ENCODE data around the gene CSF1R.
"Not testable (repeated sequence)": the region's sequence is repeated elsewhere in the genome, so short reads cannot be mapped to it uniquely, and the experiment has no call there.

CSF1R gene

DNA sequence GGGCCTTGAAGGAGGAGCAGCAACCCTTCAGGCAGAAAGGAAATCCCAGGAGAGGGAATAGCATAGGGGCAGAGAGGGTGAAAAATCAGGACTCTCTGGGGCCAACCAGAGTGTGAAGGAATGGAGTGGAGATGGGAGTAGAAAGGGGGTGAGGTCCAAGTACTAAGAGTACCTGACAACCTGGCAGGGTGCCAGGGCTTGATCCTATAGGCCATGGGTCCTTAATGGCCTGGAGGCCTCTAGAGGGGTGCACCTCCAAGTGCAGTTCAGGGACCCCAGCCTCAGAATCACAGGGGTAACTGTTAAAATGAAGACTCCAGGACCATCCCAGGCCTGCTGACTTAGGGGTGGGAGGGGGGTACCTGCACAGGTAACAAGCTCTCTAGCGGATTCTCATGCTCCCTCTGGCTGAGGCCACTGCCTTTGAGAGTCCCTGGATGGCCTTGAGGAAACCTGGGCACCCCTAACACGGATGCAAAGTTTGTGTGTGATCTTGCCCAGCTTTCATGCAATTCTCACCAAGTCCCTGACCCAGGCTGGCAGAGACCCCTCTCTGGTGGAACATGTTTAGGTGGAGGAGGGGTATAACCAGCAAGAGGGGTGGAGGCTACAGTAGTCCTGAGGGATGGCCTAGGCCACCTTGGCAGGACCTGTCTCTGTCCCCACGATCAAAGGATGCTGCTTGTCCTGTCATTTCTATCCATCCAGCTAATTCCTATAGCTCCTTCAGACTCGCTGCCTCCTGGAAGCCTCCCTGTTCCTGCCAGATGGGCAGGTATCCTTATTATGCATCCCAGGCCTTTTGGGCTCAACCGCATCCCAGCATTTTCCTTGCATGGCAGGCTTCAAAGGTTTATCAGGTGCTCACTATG, 17.6 kb upstream of the CSF1R start:
- no peak for DNase-seq (ENCODE audit: low read depth, low spot score)

DNA sequence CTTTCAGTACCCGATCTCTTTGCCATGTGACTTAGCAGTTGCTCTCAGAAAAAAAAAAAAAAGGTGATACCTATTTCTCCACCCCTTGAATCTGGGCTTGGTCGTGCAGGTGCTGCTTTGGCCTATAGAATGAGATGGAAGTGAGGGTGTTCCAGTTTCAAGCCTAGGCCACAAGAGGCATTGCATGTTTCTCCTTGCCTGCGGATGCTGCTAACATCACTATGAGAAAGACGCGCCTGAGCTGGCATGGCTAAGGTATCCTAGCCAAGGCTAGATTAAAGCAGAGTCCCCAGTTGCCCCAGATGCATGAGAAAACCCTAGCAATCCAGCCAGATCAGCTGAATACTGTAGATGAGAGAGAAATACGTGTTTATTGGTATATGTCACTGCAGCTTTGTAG, 14.7 kb upstream of the CSF1R start:
- no peak for DNase-seq (ENCODE audit: low read depth, low spot score)

DNA sequence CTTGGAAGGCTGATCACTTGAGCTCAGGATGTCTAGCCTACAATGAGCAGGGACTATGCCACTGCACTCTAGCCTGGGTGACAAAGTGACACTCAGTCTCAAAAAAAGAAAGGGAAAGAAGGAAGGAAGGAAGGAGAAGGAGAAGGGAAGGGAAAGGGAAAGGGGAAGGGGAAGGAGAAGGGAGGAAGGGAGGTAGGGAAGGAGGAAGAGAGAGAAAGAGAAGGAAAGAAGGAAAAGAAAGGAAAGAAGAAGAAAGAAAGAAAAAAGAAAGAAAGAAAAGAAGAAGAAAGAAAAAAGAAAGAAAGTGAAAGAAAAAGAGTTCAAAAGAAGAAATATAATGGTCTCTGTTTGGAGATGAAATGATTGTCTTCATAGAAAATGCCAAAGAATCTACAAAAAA, 10.8 kb upstream of the CSF1R start:
- no peak for DNase-seq (ENCODE audit: low read depth, low spot score)

DNA sequence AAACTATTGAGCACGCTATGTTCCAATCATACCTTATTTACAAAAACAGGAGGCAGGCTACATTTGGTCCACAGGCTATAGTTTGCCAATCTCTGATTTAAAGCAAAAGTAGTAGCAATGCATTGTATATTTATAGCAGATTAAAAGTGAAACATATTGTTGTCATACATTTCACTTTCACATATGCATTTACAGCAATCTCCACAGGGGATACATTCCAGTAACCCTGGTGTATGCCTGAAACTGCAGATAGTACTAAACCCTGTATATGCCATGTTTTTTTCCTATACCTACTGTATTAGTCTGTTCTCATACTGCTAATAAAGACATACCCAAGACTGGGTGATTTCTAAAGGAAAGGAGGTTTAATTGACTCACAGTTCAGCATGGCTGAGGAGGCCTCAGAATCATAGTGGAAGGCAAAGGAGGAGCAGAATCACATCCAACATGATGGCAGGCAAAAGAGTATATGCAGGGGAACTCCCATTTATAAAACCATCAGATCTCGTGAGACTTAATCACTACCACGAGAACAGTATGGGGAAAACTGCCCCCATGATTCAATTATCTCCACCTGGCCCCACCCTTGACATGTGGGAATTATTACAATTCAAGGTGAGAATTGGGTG, 5.9 kb upstream of the CSF1R start:
- DNase-seq (ENCODE audit: low read depth, low spot score): no peak

DNA sequence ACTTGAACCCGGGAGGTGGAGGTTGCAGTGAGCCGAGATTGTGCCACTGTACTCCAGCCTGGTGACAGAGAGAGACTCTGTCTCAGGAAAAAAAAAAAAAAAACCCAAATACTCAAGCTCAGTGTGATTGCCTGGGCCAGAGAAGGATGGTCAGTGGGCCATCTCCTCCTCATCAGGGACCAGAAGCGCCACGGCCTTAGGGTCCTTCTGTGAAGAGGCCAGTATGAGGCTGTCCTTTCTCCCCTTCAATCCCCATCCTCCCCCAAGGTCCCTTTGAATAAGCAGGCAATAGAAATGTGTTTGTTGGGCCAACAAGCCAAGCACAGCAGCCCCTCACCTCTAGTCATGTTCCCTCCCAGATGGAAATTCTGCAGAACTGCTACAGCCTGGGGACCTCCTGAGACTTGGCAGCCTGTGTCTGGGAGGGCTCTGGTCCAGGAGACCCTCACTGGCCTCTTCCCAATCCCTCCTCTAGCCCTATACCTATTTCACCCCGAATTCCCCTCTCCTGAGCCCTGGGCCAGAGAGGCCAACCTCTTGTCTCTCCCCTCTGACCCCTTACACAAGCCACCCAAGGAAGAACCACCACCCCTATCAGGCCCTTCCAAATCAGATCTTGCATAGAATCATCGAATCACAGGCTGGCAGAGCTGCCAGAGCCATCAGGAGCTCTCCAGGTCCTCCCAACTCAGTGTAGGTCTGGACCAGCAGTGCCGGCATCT, 1.0 kb downstream of the CSF1R start:
- DNase-seq (ENCODE audit: low read depth, low spot score): no peak

DNA sequence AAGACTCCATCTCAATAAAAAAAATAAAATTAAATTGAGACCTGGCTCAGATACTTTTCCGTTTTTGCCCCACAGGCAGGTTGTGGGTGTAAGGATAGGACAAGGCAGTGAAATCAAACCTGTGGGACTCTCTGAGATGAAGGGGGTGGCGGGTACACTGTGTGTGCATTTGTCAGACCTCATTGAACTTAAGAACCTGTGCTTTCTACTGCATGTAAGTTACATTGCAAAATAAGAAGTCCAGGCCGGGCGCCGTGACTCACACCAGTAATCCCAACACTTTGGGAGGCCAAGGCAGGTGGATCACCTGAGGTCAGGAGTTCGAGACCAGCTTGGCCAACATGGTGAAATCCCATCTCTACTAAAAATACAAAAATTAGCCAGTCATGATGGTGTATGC, 1.6 kb downstream of the CSF1R start:
- DNase-seq (ENCODE audit: low read depth, low spot score): not testable (repeated sequence)

DNA sequence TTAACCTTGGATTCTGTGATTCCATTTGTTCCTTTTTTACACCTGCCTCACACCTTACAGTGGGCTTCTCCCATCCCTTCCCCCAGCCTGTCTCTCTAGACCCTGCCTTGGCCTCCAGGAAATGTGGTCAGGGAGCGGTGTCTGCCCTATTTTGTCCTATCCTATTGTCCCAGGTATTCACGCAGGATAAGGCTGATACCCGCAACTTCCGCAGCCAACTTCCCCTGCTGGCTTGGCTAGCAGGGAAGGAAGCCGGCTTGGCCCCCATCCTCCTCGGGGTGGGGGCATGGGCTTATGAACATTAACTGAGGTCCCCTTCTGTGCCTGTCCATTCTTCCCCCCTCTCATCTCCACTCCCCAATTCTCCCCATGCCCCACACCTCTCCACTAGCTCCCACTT, 3.5 kb downstream of the CSF1R start:
- DNase-seq (ENCODE audit: low read depth, low spot score): no peak

DNA sequence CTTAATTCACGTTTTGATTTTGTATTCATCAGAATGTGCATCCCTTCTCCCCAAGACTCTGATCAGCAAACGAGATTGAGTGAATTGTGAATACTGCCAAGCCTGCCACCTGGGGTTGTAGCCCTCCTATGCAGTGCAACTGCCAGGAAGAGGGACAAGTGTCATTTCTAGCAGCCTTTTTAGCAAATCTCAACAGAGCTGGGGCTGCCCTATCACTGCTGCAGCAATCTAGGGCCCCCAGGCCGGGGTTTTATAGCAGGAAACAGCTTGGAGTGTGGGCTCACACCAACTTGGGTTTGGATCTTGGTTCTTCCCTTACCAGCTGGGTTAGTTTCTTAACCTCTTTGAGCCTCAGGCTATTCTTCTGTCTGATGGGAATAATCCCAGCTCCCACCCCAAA, 4.0 kb downstream of the CSF1R start:
- DNase-seq (ENCODE audit: low read depth, low spot score): no peak

DNA sequence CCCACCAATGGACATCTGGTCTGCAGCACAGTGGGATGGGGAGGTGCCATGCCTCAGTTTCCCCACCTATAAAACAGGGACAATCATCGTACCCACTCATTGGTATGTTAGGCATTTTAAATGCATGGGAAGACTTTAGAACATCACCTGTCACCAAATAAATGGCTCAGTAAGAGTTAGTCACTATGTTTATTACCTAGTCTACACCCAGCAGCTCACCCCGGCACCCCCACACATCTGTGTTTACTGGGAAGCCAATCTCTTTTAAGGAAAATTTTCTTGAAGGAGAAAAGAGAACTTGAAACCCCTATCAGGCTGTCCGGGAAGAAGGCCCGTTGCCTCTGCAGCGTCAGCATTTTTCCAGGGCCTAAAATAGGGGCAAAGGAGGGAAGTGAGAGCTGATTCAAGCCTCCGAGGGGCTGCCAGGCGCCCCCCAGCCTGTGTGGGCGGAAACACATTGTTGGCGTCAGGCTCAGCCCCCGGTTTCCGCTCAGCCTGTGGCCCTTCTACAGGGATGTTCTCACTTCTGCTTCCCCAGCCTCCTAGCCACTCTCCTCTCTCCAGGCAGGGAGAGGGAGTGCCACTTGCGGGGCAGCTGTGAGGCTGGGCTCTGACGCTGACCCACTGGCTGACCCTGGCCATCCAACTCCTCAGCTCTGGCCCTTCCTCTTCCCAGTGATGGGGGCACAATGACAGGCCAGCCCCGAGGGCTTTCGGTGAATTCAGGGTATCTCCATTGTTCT, 4.6 kb downstream of the CSF1R start:
- DNase-seq (ENCODE audit: low read depth, low spot score): no peak

DNA sequence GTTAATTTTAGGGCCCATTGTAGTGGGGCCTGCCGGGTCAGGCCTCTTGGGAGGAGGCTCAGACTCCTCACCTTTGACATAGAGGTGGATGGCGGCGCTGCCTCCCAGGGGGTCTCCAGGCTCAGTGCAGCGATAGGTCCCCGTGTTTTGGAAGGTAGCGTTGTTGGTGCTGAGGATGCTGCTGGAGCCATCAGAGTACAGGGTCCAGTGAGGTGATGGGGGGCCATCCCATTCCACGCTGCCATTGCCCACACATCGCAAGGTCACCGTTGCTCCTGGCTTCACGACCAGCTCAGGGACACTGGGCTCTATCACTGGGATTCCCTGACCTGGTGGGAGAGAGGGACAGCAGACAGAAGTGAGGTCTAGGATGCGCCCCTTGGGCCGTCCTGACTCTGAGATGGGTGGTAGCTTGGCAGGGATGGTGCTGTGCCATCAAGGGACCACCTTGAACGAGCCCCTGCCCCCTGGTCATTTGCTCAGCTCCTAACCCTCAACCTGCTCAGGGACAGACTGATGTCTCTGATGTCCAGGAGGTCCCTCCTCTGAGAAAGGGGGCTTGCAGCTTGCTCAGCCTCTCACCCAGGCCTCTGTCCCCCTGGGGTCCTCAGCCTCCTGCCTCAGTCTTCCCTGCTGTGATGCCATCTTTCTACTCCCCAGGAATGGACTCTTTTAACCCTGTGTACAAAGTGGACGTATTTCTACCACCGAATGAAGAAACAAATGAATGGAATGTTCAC, 5.5 kb downstream of the CSF1R start:
- DNase-seq (ENCODE audit: low read depth, low spot score): no peak

DNA sequence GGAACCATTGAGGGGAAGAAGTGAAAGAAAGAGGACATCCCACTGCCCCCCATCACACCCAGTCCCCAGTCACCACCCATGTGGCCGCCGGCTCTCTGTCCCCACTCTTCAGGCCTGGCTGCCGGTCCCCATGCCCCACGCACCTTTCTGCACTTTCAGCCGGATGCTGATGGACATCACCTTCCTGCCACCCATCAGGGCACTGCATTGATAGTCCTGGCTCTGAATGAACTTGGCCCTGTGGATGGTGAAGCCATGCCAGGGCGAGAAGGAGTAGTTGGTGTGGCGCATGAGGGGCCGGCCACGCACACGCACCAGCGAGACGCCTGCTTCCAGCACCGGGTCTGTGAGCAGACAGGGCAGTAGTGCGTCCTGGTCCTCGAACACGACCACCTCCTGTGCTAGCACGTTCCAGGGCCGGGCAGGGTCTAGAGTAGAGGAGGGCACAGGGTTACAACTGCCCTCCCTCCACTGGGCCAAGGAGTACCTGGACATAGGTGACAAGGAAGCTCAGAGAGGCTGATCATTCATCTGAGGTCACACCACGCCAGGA, 6.4 kb downstream of the CSF1R start:
- no peak for DNase-seq (ENCODE audit: low read depth, low spot score)

DNA sequence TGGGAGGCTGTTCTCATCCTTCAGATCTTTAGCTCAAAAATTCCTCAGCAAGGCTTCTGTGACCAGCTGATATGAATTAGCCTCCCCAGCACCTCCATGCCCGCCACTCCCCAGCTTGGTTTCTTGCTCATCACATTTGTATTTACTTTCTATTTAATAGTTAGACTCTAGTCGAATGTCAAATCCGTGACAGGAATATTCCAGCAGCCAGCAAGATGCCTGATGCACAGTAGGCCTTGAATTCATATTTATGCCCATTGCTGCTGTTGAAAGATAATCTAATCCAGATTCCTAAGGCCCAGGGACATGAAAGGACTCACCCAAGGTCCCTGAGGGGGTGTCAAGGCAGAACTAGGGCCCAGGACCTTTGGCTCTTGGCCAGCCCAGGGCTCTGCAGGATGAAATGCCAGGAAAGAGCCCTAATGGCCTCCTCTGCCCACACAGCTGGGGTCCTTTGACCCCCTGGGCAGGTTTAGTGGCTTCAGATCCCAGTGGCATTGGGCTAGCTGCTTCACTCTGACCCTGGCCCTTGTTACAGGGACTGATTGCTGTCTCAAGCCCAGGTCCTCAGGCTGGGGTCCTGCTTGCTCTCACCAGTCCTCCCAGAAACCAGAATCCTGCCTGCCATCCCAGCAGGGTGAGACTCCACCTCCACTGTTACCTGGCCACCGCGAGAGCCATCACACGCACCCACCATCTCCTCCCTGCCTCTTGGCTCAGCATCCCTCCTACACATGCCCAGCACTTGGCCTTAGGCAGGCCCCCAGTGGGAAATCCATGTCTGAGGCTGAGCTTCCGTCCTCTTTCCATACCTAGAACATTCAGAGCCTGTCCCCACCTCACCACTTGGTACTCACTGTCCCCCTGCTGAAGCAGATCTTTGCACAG, 7.3 kb downstream of the CSF1R start:
- no peak for DNase-seq (ENCODE audit: low read depth, low spot score)

DNA sequence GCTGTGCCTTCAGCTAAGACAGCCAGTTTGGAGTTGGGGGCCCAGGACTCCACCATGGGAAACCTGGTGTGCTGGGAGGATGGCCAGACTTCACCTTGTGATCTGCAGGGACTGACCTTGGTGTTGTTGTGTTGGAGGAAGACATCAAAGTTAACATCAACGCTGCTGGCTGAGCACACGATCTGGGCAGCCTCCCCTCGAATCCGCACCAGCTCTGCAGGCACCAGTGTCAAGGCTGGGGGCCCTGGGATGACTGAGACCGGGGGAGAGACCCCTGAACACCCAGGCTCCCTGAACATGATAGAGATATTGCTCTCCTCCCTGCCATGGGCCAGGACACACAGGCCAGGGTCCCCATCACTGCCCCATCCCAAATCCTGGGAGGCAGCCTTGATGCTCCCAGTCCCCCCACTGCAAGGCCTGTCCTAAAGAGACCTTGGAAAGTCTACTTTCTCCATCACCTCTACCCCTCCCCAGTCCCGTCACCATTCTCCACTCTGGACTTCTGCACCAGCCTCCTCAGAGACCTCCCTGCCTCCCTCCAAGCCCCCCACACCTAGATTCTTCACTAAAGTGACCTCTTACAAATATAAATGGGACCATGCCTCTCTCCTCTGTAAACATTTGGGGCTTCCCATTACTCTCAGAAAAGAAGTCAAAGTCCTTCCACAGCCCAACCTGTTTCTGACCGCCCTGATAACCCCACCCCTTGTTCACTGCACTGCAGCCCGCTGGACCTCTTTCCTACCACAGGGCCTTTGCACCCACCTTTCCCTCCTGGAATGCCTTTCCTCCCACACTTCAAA, 8.2 kb downstream of the CSF1R start:
- DNase-seq (ENCODE audit: low read depth, low spot score): no peak

DNA sequence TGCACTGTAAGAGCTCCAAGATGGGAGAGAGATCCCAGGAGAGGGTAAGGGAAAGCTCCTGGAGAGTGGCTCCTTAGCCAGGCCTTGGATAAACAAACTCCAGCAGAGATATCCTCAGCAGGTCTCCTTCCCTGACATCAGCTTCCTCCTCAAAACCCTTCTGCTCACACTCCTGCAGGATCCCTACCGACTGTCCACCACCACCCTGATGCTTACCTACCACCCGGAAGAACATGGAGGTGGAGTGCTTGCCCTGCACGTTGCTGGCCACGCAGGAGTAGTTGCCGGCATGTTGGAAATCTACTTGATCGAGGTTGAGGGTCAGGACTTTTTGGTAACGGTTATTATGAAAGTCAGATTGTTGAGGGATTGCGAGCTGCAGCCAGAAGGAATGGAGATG, 9.3 kb downstream of the CSF1R start:
- DNase-seq (ENCODE audit: low read depth, low spot score): no peak

DNA sequence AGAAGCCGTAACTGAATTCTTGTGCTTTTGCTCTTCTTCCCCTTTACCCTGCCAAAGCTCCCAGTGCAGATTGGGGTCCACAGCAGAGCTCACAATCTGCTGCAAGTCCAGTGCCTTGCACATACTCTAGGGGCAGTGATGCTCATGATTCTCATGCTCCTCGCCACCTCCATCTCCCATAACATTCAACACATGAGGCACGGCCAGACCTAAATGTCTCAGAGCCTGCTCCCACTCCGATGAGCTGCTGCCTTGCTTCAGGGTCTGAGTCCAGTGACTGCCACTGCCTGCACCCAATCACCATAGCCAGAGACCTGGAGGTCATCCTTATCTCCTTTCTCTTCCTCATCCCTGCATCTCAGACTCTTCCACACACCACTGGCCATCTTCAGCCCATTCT, 10.5 kb downstream of the CSF1R start:
- no peak for DNase-seq (ENCODE audit: low read depth, low spot score)

DNA sequence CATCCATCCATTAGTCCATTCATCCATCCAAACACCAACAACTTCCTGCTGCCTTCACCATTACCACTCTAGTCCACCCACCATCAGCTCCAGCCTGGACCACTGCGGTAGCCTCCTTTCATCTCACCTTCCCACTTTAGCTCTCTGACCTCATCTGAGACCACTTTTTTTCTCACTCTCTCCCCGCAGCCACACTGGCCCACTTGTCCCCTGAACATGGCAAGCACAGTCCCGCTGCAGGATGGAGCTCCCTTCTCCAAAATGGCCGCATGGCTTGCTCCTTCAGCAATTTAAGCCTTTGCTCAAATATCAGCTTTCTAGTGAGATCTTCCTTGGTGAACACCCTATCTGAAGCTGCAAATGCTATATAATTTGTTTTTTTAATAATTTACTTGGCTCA, 11.1 kb downstream of the CSF1R start:
- no peak for DNase-seq (ENCODE audit: low read depth, low spot score)

DNA sequence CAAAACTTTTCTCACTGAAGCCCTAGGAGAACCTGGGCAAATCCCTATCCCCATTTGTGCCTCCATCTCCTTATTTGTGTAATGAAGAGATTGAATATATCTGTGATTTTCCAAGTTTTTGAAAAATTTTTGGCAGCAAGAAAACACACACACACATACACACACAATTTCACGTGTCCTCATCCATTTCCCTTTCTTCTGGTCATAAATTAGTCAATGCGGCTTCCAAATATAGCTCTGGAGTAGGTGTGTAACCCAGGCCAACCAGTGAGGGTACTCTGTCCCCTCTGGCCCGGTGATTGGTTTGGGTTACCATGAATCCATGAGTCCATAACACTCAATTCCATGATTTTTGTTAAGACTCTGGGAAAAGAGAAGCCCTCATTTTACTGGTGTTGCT, 12.7 kb downstream of the CSF1R start:
- DNase-seq (ENCODE audit: low read depth, low spot score): no peak

DNA sequence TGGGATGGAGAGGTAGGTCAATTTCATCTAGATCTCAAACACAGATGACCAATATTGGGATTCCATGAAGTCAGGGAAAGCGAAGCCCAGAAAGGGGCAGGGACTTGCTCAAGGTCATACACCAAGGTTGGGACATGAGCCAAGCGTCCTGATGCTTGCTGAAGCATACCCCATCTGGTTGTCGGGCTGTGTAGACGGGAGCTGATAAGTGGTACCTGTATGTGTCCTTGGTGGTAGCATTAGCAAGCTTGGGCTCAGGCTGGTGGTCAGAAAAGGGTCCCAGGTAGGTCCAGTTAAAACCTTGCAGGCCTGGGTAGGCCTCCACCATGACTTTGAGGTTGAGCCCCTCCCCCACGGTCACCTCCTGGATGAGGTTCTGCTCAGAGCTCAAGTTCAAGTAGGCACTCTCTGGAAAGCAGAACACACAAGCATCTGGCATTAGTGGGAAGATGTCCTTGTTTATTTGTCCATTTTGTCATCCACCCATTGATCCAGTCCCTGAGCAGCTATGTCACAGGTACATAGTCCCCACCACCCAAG, 13.2 kb downstream of the CSF1R start:
- DNase-seq (ENCODE audit: low read depth, low spot score): no peak

DNA sequence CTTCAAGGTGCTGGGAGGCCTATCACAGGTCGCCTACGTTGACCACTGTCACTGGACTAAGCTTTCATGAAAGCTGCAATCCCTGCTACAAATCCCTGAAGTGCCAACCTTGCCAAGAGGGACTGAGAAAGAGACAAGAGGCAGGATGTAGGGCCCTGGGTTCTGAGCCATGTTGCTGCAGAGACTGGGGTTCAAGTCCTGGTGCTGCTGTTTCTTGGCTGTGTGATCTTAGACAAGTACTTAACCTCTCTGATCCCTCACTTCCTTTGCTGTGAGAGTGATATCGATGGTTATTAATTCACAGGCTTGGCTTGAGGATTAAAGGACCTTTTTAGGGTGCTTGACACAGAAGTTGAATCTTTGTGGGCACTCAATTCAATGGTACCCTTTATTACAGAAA, 15.5 kb downstream of the CSF1R start:
- no peak for DNase-seq (ENCODE audit: low read depth, low spot score)
